ENCODE measurements around the gene CAMK1G.

CAMK1G gene

GRCh38 chr1:209620487-209620884 is 37.0 kb downstream of the CAMK1G start:
- no peak overlapping the region for H3K27ac ChIP-seq (ENCODE audit: low read depth, low read length)
- H3K4me1 ChIP-seq (ENCODE audit: control insufficient read depth, insufficient read depth, low read length): 0 out of 2 replicates have a peak, but pooled peaks cover 2% of the 10 kb centered on the region
- H3K9me3 ChIP-seq (ENCODE audit: control insufficient read depth, insufficient read depth, low read length): no peaks in the 10 kb centered on the region
- H3K4me3 ChIP-seq (ENCODE audit: low read depth, low read length): no peak overlapping the region
- H3K36me3 ChIP-seq (ENCODE audit: control insufficient read depth, insufficient read depth, low read length): no peaks in the 10 kb centered on the region
- no peaks in the 10 kb centered on the region for H3K27me3 ChIP-seq (ENCODE audit: control insufficient read depth, insufficient read depth, low read length)
- no peak overlapping the region for H3K9ac ChIP-seq (ENCODE audit: low read depth, low read length)

GRCh38 chr1:209621286-209621685 is 37.8 kb downstream of the CAMK1G start:
- Histone ChIP-seq H3K9ac (ENCODE audit: low read depth, low read length) (no peak overlapping the region), H3K4me3 (ENCODE audit: low read depth, low read length) (no peak overlapping the region), H3K9me3 (ENCODE audit: control insufficient read depth, insufficient read depth, low read length) (no peaks in the 10 kb centered on the region), H3K27ac (ENCODE audit: low read depth, low read length) (no peak overlapping the region), H3K4me1 (ENCODE audit: control insufficient read depth, insufficient read depth, low read length) (0 out of 2 replicates have a peak, but pooled peaks cover 2% of the 10 kb centered on the region), H3K36me3 (ENCODE audit: control insufficient read depth, insufficient read depth, low read length) (no peaks in the 10 kb centered on the region), H3K27me3 (ENCODE audit: control insufficient read depth, insufficient read depth, low read length) (no peaks in the 10 kb centered on the region)

GRCh38 chr1:209621741-209622655 is 38.5 kb downstream of the CAMK1G start:
- Histone ChIP-seq H3K9ac (ENCODE audit: low read depth, low read length) (no peak overlapping the region), H3K9me3 (ENCODE audit: control insufficient read depth, insufficient read depth, low read length) (no peaks in the 10 kb centered on the region), H3K4me3 (ENCODE audit: low read depth, low read length) (no peak overlapping the region), H3K4me1 (ENCODE audit: control insufficient read depth, insufficient read depth, low read length) (0 out of 2 replicates have a peak, but pooled peaks cover 2% of the 10 kb centered on the region), H3K27ac (ENCODE audit: low read depth, low read length) (no peak overlapping the region), H3K36me3 (ENCODE audit: control insufficient read depth, insufficient read depth, low read length) (no peaks in the 10 kb centered on the region), H3K27me3 (ENCODE audit: control insufficient read depth, insufficient read depth, low read length) (no peaks in the 10 kb centered on the region)

GRCh38 chr1:209622841-209623829 is 39.6 kb downstream of the CAMK1G start:
- Histone ChIP-seq H3K36me3 (ENCODE audit: control insufficient read depth, insufficient read depth, low read length) (no peaks in the 10 kb centered on the region), H3K27me3 (ENCODE audit: control insufficient read depth, insufficient read depth, low read length) (no peaks in the 10 kb centered on the region), H3K9me3 (ENCODE audit: control insufficient read depth, insufficient read depth, low read length) (no peaks in the 10 kb centered on the region), H3K4me1 (ENCODE audit: control insufficient read depth, insufficient read depth, low read length) (0 out of 2 replicates have a peak, but pooled peaks cover 2% of the 10 kb centered on the region), H3K9ac (ENCODE audit: low read depth, low read length) (no peak overlapping the region), H3K27ac (ENCODE audit: low read depth, low read length) (no peak overlapping the region), H3K4me3 (ENCODE audit: low read depth, low read length) (no peak overlapping the region)

- Histone ChIP-seq H3K9me3 (ENCODE audit: control insufficient read depth, insufficient read depth, low read length) (no peaks in the 10 kb centered on the region), H3K9ac (ENCODE audit: low read depth, low read length) (no peak overlapping the region), H3K27me3 (ENCODE audit: control insufficient read depth, insufficient read depth, low read length) (no peaks in the 10 kb centered on the region), H3K4me3 (ENCODE audit: low read depth, low read length) (no peak overlapping the region), H3K4me1 (ENCODE audit: control insufficient read depth, insufficient read depth, low read length) (peaks cover 8% of the 10 kb centered on the region), H3K27ac (ENCODE audit: low read depth, low read length) (no peak overlapping the region), H3K36me3 (ENCODE audit: control insufficient read depth, insufficient read depth, low read length) (no peaks in the 10 kb centered on the region)
These were observed 41.3 kb downstream of the CAMK1G start for GRCh38 chr1:209624558-209625549.

- peaks cover 17% of the 10 kb centered on the region for H3K4me1 ChIP-seq (ENCODE audit: control insufficient read depth, insufficient read depth, low read length)
- H3K9me3 ChIP-seq (ENCODE audit: control insufficient read depth, insufficient read depth, low read length): no peaks in the 10 kb centered on the region
- H3K9ac ChIP-seq (ENCODE audit: low read depth, low read length): no peak overlapping the region
- H3K27ac ChIP-seq (ENCODE audit: low read depth, low read length): no peak overlapping the region
- no peaks in the 10 kb centered on the region for H3K36me3 ChIP-seq (ENCODE audit: control insufficient read depth, insufficient read depth, low read length)
- H3K27me3 ChIP-seq (ENCODE audit: control insufficient read depth, insufficient read depth, low read length): no peaks in the 10 kb centered on the region
- H3K4me3 ChIP-seq (ENCODE audit: low read depth, low read length): no peak overlapping the region
These were observed 42.3 kb downstream of the CAMK1G start for GRCh38 chr1:209625791-209626285.

GRCh38 chr1:209626346-209627026 is 43.0 kb downstream of the CAMK1G start:
- Histone ChIP-seq H3K9me3 (ENCODE audit: control insufficient read depth, insufficient read depth, low read length) (no peaks in the 10 kb centered on the region), H3K4me1 (ENCODE audit: control insufficient read depth, insufficient read depth, low read length) (peaks cover 15% of the 10 kb centered on the region), H3K4me3 (ENCODE audit: low read depth, low read length) (no peak overlapping the region), H3K9ac (ENCODE audit: low read depth, low read length) (no peak overlapping the region), H3K36me3 (ENCODE audit: control insufficient read depth, insufficient read depth, low read length) (no peaks in the 10 kb centered on the region), H3K27me3 (ENCODE audit: control insufficient read depth, insufficient read depth, low read length) (no peaks in the 10 kb centered on the region), H3K27ac (ENCODE audit: low read depth, low read length) (no peak overlapping the region)

- H3K9ac ChIP-seq (ENCODE audit: low read depth, low read length): no peak overlapping the region
- H3K27ac ChIP-seq (ENCODE audit: low read depth, low read length): no peak overlapping the region
- H3K4me1 ChIP-seq (ENCODE audit: control insufficient read depth, insufficient read depth, low read length): peaks cover 15% of the 10 kb centered on the region
- H3K4me3 ChIP-seq (ENCODE audit: low read depth, low read length): no peak overlapping the region
- no peaks in the 10 kb centered on the region for H3K27me3 ChIP-seq (ENCODE audit: control insufficient read depth, insufficient read depth, low read length)
- H3K9me3 ChIP-seq (ENCODE audit: control insufficient read depth, insufficient read depth, low read length): no peaks in the 10 kb centered on the region
- H3K36me3 ChIP-seq (ENCODE audit: control insufficient read depth, insufficient read depth, low read length): no peaks in the 10 kb centered on the region
These were observed 43.7 kb downstream of the CAMK1G start for GRCh38 chr1:209627027-209627731.

- Histone ChIP-seq H3K4me3 (ENCODE audit: low read depth, low read length) (no peak overlapping the region), H3K4me1 (ENCODE audit: control insufficient read depth, insufficient read depth, low read length) (peaks cover 15% of the 10 kb centered on the region), H3K36me3 (ENCODE audit: control insufficient read depth, insufficient read depth, low read length) (no peaks in the 10 kb centered on the region), H3K9ac (ENCODE audit: low read depth, low read length) (no peak overlapping the region), H3K27me3 (ENCODE audit: control insufficient read depth, insufficient read depth, low read length) (no peaks in the 10 kb centered on the region), H3K9me3 (ENCODE audit: control insufficient read depth, insufficient read depth, low read length) (no peaks in the 10 kb centered on the region), H3K27ac (ENCODE audit: low read depth, low read length) (no peak overlapping the region)
These were observed 44.2 kb downstream of the CAMK1G start for GRCh38 chr1:209627732-209628196.

All from HUES48 (cell line).